BLaER1 treated with 17β-estradiol and CSF1 and Interleukin-3, amounts not matched to agents 10 nM and 100 nM (cell line): ENCODE data around the gene EMILIN2.

Experiments
- H3K27ac ChIP-seq, 11 experiments: shearing (Covaris generic); formaldehyde crosslinking; 2 replicates each; pipeline ENCODE4 v1.8.1; 2022
- H3K27me3 ChIP-seq, 11 experiments: shearing (Covaris generic); formaldehyde crosslinking; 2 replicates each; pipeline ENCODE4 v1.8.1; 2022
- H3K36me3 ChIP-seq, 11 experiments: shearing (Covaris generic); formaldehyde crosslinking; 2 replicates each; pipeline ENCODE4 v1.8.1; 2022
- H3K4me1 ChIP-seq, 10 experiments: shearing (Covaris generic); formaldehyde crosslinking; 2 replicates each; pipeline ENCODE4 v1.8.1; 2022
- H3K4me2 ChIP-seq, 11 experiments: shearing (Covaris generic); formaldehyde crosslinking; 2 replicates each; pipeline ENCODE4 v1.8.1; 2022
- H3K4me3 ChIP-seq, 10 experiments: shearing (Covaris generic); formaldehyde crosslinking; 2 replicates each; pipeline ENCODE4 v1.8.1; 2022
- H3K9ac ChIP-seq, 11 experiments: shearing (Covaris generic); formaldehyde crosslinking; 2 replicates each; pipeline ENCODE4 v1.8.1; 2022
- H3K9me3 ChIP-seq, 11 experiments: shearing (Covaris generic); formaldehyde crosslinking; replicated peaks in 1 of 11; 2 replicates each; pipeline ENCODE4 v1.8.1; 2022
- H4K20me1 ChIP-seq, 11 experiments: shearing (Covaris generic); formaldehyde crosslinking; 2 replicates each; pipeline ENCODE4 v1.8.1; 2022
- Cebpa-rat ChIP-seq, 11 experiments: shearing (Covaris generic); IDR thresholded peaks; 2 replicates each; pipeline ENCODE4 v1.8.1; 2022

The EMILIN2 gene

GRCh38 chr18:2900684-2901422 lies 54.0 kb downstream of the EMILIN2 start:
- Histone ChIP-seq H3K27me3 (peaks cover 0 to 16% (median 10%) of the 10 kb centered on the region in 11 experiments; a peak in 16 of 22 replicates), H3K4me3 (no peak overlapping the region)

GRCh38 chr18:2901423-2901985 lies 54.7 kb downstream of the EMILIN2 start:
- Histone ChIP-seq H3K4me3 (no peak overlapping the region), H4K20me1 (peaks cover 0 to 99% (median 0%) of the 10 kb centered on the region in 11 experiments; a peak in 6 of 22 replicates), H3K4me1 (peaks cover 58 to 98% (median 65%) of the 10 kb centered on the region in 10 experiments), H3K4me2 (peak overlapping the region; percentile 13 to 87 (median 65); a peak in 20 of 22 replicates), H3K36me3 (peaks cover 0 to 62% (median 0%) of the 10 kb centered on the region in 11 experiments; a peak in 5 of 22 replicates), H3K27ac (no peak overlapping the region), H3K9ac (no peak overlapping the region), H3K9me3 (no peaks in the 10 kb centered on the region), H3K27me3 (peaks cover 0 to 23% (median 16%) of the 10 kb centered on the region in 11 experiments; a peak in 18 of 22 replicates)
- no peak for TF ChIP-seq Cebpa-rat (IDR thresholded peaks at IDR 0.05)

More at GRCh38 chr18:2900684-2901422, 54.0 kb downstream of the EMILIN2 start:
- Histone ChIP-seq H4K20me1 (peaks cover 0 to 99% (median 0%) of the 10 kb centered on the region in 11 experiments; a peak in 6 of 22 replicates), H3K4me1 (peaks cover 51 to 98% (median 59%) of the 10 kb centered on the region in 10 experiments), H3K4me2 (peak overlapping the region; percentile 13 to 87 (median 61); a peak in 20 of 22 replicates), H3K27ac (peak overlapping the region in 2 of 11 experiments; percentile 9 to 53; a peak in 3 of 22 replicates), H3K9me3 (peaks cover 0 to under 1% (median 0%) of the 10 kb centered on the region in 11 experiments; a peak in 1 of 22 replicates), H3K9ac (0 out of 22 replicates have a peak overlapping the region, but pooled peaks of 1 of the 11 experiments have one; percentile 28), H3K36me3 (peaks cover 0 to 68% (median 0%) of the 10 kb centered on the region in 11 experiments; a peak in 6 of 22 replicates)
- no peak for TF ChIP-seq Cebpa-rat (IDR thresholded peaks at IDR 0.05)

- Histone ChIP-seq H3K4me2 (peak overlapping the region; percentile 40 to 87 (median 65)), H4K20me1 (peaks cover 0 to 99% (median under 1%) of the 10 kb centered on the region in 11 experiments; a peak in 10 of 22 replicates), H3K9ac (no peak overlapping the region), H3K36me3 (peaks cover 0 to 62% (median 0%) of the 10 kb centered on the region in 11 experiments; a peak in 5 of 22 replicates), H3K27me3 (peaks cover 0 to 31% (median 25%) of the 10 kb centered on the region in 11 experiments; a peak in 18 of 22 replicates), H3K4me3 (no peak overlapping the region; a peak in 1 of 20 replicates), H3K4me1 (peaks cover 65 to 98% (median 72%) of the 10 kb centered on the region in 10 experiments), H3K27ac (no peak overlapping the region; a peak in 1 of 22 replicates), H3K9me3 (no peaks in the 10 kb centered on the region)
- no peak for TF ChIP-seq Cebpa-rat (IDR thresholded peaks at IDR 0.05)
These were observed 55.5 kb downstream of the EMILIN2 start for GRCh38 chr18:2902327-2902726.

DNA sequence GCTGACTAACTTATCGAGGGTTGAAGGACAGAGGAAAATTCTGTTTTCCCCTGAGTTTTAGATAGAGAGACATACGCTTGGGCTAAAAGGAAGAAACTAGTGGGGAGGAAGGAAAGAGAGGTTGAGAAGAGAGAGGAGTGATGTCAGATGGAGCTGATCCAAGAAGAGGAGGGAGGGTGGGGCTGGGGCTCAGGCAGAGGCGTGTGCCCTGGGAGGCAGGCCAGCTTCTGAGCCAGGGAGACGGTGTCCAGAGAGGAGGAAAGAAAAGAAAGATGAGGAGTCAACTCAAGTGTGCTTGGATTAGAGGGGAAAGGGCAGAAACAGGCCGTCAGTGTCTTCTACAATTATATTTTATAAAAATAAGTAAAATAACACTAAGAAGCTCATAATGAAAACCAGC lies 56.2 kb downstream of the EMILIN2 start:
- Histone ChIP-seq H3K36me3 (peaks cover 0 to 65% (median 0%) of the 10 kb centered on the region in 11 experiments; a peak in 6 of 22 replicates), H3K27ac (no peak overlapping the region; a peak in 2 of 22 replicates), H3K4me3 (no peak overlapping the region; a peak in 1 of 20 replicates), H3K9me3 (no peaks in the 10 kb centered on the region), H3K4me2 (peak overlapping the region; percentile 40 to 87 (median 65)), H4K20me1 (peaks cover 0 to 99% (median 7%) of the 10 kb centered on the region in 11 experiments; a peak in 12 of 22 replicates), H3K9ac (peak overlapping the region in 2 of 11 experiments; percentile 1 to 21; a peak in 1 of 22 replicates), H3K4me1 (peaks cover 71 to 98% (median 75%) of the 10 kb centered on the region in 10 experiments), H3K27me3 (peaks cover 0 to 35% (median 27%) of the 10 kb centered on the region in 11 experiments; a peak in 18 of 22 replicates)
- no peak for TF ChIP-seq Cebpa-rat (IDR thresholded peaks at IDR 0.05)

- TF ChIP-seq Cebpa-rat (IDR thresholded peaks at IDR 0.05) = no peak
- Histone ChIP-seq H4K20me1 (peaks cover 0 to 99% (median 17%) of the 10 kb centered on the region in 11 experiments; a peak in 14 of 22 replicates), H3K9ac (peak overlapping the region; percentile 55 to 90 (median 81)), H3K27ac (peak overlapping the region; percentile 42 to 90 (median 70)), H3K4me1 (peaks cover 72 to 93% (median 80%) of the 10 kb centered on the region in 10 experiments), H3K27me3 (peaks cover 0 to 35% (median 27%) of the 10 kb centered on the region in 11 experiments; a peak in 18 of 22 replicates), H3K4me3 (peak overlapping the region; percentile 57 to 84 (median 66)), H3K4me2 (peak overlapping the region; percentile 75 to 96 (median 90)), H3K36me3 (peaks cover 0 to 71% (median 5%) of the 10 kb centered on the region in 11 experiments; a peak in 10 of 22 replicates), H3K9me3 (no peaks in the 10 kb centered on the region)
These were observed 59.3 kb downstream of the EMILIN2 start for GRCh38 chr18:2905854-2906703.

GRCh38 chr18:2906704-2907549 lies 60.1 kb downstream of the EMILIN2 start:
- no peak for TF ChIP-seq Cebpa-rat (IDR thresholded peaks at IDR 0.05)
- peaks cover 0 to 35% (median 27%) of the 10 kb centered on the region in 11 experiments; a peak in 18 of 22 replicates for H3K27me3 ChIP-seq
- peak overlapping the region; percentile 42 to 90 (median 70) for H3K27ac ChIP-seq
- peaks cover 0 to 71% (median 5%) of the 10 kb centered on the region in 11 experiments; a peak in 10 of 22 replicates for H3K36me3 ChIP-seq
- no peaks in the 10 kb centered on the region for H3K9me3 ChIP-seq
- H3K4me3 ChIP-seq = peak overlapping the region; percentile 57 to 84 (median 66)
- H4K20me1 ChIP-seq = peaks cover 0 to 99% (median 17%) of the 10 kb centered on the region in 11 experiments; a peak in 14 of 22 replicates
- peak overlapping the region; percentile 55 to 90 (median 81) for H3K9ac ChIP-seq
- peaks cover 69 to 92% (median 79%) of the 10 kb centered on the region in 10 experiments for H3K4me1 ChIP-seq
- peak overlapping the region; percentile 75 to 96 (median 90) for H3K4me2 ChIP-seq

DNA sequence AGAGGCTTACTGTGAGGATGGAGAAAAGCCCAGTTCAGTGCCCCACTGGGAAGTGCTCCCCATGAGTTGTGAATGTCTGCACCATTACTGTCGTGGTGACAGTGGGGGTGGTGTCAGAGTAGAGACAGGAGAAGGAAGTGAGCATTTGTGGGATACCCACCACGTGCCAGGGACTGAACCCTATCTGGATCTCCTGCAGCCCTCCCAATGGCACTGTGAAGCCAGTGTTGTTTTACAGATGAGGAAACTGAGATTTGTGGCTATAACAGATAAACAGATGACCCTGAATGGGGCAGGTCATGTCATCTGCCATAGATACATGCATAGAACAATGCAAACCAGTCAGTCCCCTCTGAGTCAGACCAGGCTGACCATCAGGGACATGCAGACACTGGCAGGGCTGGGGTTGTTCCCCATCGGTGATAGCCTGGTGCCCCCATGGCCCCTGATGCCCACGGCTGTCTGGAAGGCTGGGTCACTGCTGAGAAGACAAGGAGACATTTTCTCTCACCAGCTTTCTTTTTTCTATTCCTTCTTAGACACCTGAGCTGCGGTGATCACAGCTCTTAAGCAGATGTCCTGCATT lies 60.8 kb downstream of the EMILIN2 start:
- Histone ChIP-seq H3K4me1 (peaks cover 67 to 92% (median 78%) of the 10 kb centered on the region in 10 experiments), H3K9me3 (no peaks in the 10 kb centered on the region), H3K27me3 (peaks cover 0 to 35% (median 27%) of the 10 kb centered on the region in 11 experiments; a peak in 18 of 22 replicates), H3K36me3 (peaks cover 0 to 71% (median 5%) of the 10 kb centered on the region in 11 experiments; a peak in 11 of 22 replicates), H4K20me1 (peaks cover 0 to 99% (median 17%) of the 10 kb centered on the region in 11 experiments; a peak in 14 of 22 replicates), H3K4me2 (peak overlapping the region; percentile 75 to 96 (median 90)), H3K27ac (peak overlapping the region in 2 of 11 experiments; percentile 89 to 90; a peak in 6 of 22 replicates), H3K4me3 (peak overlapping the region; percentile 57 to 84 (median 66); a peak in 18 of 20 replicates), H3K9ac (peak overlapping the region in 7 of 11 experiments; percentile 80 to 90 (median 86); a peak in 11 of 22 replicates)
- TF ChIP-seq Cebpa-rat (IDR thresholded peaks at IDR 0.05) = no peak
